ENCODE results near the gene SPRED3.
"Not testable (repeated sequence)": the region's sequence is repeated elsewhere in the genome, so short reads cannot be mapped to it uniquely, and the experiment has no call there.

The SPRED3 gene

DNA sequence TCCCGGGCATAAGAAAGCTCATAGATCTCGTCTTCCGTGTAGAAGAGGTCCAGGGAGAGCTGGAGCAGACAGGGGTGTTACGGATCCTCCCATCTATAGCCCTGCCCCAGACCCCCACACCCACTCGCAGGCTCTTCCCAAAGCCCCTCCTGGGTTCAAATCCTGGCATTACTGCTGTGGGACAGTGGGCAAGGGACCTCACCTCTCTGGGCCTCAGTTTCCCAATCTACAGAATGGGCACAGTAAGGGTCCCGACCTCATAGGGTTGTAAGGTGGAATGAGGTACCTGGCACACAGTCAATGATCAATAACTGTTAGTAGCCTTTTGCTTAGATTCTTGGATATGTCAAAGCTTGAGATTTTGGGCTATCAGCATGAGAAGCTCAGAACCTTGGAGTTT, 24.9 kb downstream of the SPRED3 start:
- no peak overlapping the region for H3K9ac ChIP-seq (ENCODE audit: low read length)
- H3K4me1 ChIP-seq (ENCODE audit: control insufficient read depth, insufficient read depth, low read length) = peaks cover 9% of the 10 kb centered on the region
- H3K36me3 ChIP-seq (ENCODE audit: control insufficient read depth, insufficient read depth, low read length) = no peaks in the 10 kb centered on the region
- H3K4me3 ChIP-seq (ENCODE audit: low read length) = no peak overlapping the region
- H3K9me3 ChIP-seq (ENCODE audit: control insufficient read depth, low read length) = no peaks in the 10 kb centered on the region
- H3K27me3 ChIP-seq (ENCODE audit: control insufficient read depth, insufficient read depth, low read length) = peaks cover 15% of the 10 kb centered on the region

DNA sequence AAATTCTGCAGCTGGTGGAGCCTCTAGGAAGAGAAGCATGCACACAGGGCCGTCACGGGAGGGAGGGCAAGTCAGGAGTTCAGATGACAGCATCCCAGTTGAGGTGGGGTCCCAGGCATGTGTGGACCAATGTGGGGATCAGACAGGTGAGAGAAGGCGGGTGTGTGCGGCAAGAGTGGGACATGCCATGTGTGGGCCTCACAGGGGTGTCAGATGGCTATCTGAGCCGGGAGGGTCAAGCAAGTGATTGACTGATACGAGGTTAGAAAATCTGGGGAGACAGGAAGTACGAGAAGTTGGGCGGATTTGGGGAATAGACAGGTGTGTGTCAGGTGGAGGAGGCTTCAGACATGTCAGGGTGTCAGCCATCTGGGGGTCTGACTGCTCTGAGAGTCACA, 28.6 kb downstream of the SPRED3 start:
- Histone ChIP-seq H3K4me3 (ENCODE audit: low read length) (no peak overlapping the region), H3K36me3 (ENCODE audit: control insufficient read depth, insufficient read depth, low read length) (no peaks in the 10 kb centered on the region), H3K27me3 (ENCODE audit: control insufficient read depth, insufficient read depth, low read length) (peaks cover 25% of the 10 kb centered on the region), H3K9ac (ENCODE audit: low read length) (no peak overlapping the region), H3K4me1 (ENCODE audit: control insufficient read depth, insufficient read depth, low read length) (peaks cover 9% of the 10 kb centered on the region), H3K9me3 (ENCODE audit: control insufficient read depth, low read length) (no peaks in the 10 kb centered on the region)

DNA sequence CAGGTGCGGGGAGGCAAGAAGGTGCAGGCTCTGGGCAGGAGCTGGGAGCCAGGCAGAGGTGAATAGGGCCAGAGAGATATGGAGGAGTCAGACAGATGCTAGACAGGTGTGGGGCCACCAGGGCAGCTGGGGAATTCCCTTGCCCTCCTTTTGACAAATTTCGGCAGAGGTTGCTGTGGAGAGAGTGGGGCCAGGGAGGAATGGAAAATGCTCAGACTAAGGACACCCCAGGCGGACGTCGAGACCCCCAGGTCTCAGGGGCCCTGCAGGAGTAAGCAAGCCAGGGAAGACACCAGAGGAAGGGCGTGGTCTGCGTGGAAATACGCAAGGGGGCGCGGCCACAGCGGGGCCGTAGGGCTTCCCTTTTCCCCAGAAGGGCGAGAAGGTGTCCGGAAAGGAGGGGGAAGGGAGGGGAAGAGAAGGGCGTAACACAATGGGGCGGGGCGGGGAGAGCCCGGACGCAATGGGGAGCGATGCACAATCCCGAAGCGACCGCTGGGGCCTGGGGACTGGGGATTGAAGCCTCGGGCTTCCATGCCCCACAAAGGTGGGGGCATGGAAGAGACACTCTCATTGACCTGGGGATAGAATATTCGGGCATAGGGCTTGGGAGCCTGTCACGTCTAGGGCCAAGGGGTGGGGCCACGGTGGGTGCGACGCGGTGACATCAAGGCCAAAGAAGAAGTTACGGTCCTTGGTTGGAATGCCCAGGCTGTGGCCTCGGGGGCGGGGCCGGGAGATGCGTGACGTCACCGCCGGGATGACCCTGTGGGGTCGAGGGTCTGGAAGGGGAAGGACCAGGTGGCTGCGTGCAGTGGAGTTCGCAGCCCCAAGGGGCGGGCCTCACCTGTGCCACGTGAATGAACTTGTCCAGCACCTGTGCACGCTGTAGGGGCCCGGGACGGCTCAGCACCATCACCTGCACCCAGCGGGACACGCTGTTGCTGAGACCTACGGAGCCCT, 29.3 kb downstream of the SPRED3 start:
- peaks cover 9% of the 10 kb centered on the region for H3K4me1 ChIP-seq (ENCODE audit: control insufficient read depth, insufficient read depth, low read length)

GRCh38 chr19:38420935-38421334, 32.4 kb downstream of the SPRED3 start:
- no peak overlapping the region for H3K4me3 ChIP-seq (ENCODE audit: low read length)
- H3K36me3 ChIP-seq (ENCODE audit: control insufficient read depth, insufficient read depth, low read length) = no peaks in the 10 kb centered on the region
- peaks cover 9% of the 10 kb centered on the region for H3K4me1 ChIP-seq (ENCODE audit: control insufficient read depth, insufficient read depth, low read length)
- no peak overlapping the region for H3K9ac ChIP-seq (ENCODE audit: low read length)
- H3K27me3 ChIP-seq (ENCODE audit: control insufficient read depth, insufficient read depth, low read length) = peaks cover 25% of the 10 kb centered on the region
- H3K9me3 ChIP-seq (ENCODE audit: control insufficient read depth, low read length) = no peaks in the 10 kb centered on the region

More for the DNA sequence above, 29.3 kb downstream of the SPRED3 start:
- no peak overlapping the region for H3K4me3 ChIP-seq (ENCODE audit: low read length)
- H3K9me3 ChIP-seq (ENCODE audit: control insufficient read depth, low read length) = no peaks in the 10 kb centered on the region
- peak overlapping the region; percentile 7 for H3K9ac ChIP-seq (ENCODE audit: low read length)
- no peaks in the 10 kb centered on the region for H3K36me3 ChIP-seq (ENCODE audit: control insufficient read depth, insufficient read depth, low read length)
- peaks cover 25% of the 10 kb centered on the region for H3K27me3 ChIP-seq (ENCODE audit: control insufficient read depth, insufficient read depth, low read length)

DNA sequence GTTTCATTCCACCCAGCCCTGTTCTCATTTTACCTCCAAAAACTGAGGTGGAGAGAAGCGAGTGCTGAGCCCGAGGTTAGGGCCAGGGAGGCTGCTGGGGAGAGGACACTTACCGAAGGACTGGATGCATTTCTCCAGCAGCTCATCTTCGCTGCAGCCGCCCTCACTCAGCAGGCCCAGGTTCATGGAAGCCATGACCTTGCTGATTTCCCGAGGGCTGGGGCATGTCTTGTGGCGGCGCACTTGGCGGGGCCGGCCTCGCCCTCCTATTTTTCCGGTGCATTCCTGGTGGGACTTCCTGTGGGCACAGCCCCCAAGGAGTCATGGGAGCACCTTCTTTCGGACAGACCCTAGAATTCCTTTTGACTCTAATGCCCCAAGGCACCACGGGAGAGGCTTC, 33.4 kb downstream of the SPRED3 start:
- H3K4me3 ChIP-seq (ENCODE audit: low read length) = no peak overlapping the region
- no peaks in the 10 kb centered on the region for H3K9me3 ChIP-seq (ENCODE audit: control insufficient read depth, low read length)
- no peak overlapping the region for H3K9ac ChIP-seq (ENCODE audit: low read length)
- H3K27me3 ChIP-seq (ENCODE audit: control insufficient read depth, insufficient read depth, low read length) = peaks cover 23% of the 10 kb centered on the region
- peaks cover 9% of the 10 kb centered on the region for H3K4me1 ChIP-seq (ENCODE audit: control insufficient read depth, insufficient read depth, low read length)
- no peaks in the 10 kb centered on the region for H3K36me3 ChIP-seq (ENCODE audit: control insufficient read depth, insufficient read depth, low read length)

DNA sequence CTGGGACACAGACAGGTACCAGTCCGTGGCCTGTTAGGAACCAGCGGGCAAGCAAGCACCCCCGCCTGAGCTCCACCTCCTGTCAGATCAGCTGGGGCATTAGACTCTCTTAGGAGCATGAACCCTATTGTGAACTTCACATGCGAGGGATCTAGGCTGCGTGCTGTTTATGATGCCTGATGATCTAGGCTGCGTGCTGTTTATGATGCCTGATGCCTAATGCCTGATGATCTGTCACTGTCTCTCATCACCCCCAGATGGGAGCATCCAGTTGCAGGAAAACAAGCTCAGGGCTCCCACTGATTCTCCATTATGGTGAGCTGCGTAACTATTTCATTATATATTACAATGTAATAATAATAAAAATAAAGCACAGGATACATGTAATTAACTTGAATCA, 33.9 kb downstream of the SPRED3 start:
- Histone ChIP-seq H3K9ac (ENCODE audit: low read length) (no peak overlapping the region), H3K36me3 (ENCODE audit: control insufficient read depth, insufficient read depth, low read length) (no peaks in the 10 kb centered on the region), H3K4me3 (ENCODE audit: low read length) (no peak overlapping the region)

GRCh38 chr19:38424272-38424671, 35.8 kb downstream of the SPRED3 start:
- Histone ChIP-seq H3K4me1 (ENCODE audit: control insufficient read depth, insufficient read depth, low read length) (no peaks in the 10 kb centered on the region), H3K36me3 (ENCODE audit: control insufficient read depth, insufficient read depth, low read length) (no peaks in the 10 kb centered on the region), H3K4me3 (ENCODE audit: low read length) (no peak overlapping the region), H3K9ac (ENCODE audit: low read length) (no peak overlapping the region), H3K9me3 (ENCODE audit: control insufficient read depth, low read length) (no peaks in the 10 kb centered on the region), H3K27me3 (ENCODE audit: control insufficient read depth, insufficient read depth, low read length) (peaks cover 10% of the 10 kb centered on the region)

More for the DNA sequence above, 33.9 kb downstream of the SPRED3 start:
- peaks cover 18% of the 10 kb centered on the region for H3K27me3 ChIP-seq (ENCODE audit: control insufficient read depth, insufficient read depth, low read length)
- peaks cover 9% of the 10 kb centered on the region for H3K4me1 ChIP-seq (ENCODE audit: control insufficient read depth, insufficient read depth, low read length)
- no peaks in the 10 kb centered on the region for H3K9me3 ChIP-seq (ENCODE audit: control insufficient read depth, low read length)

GRCh38 chr19:38425222-38425809, 36.8 kb downstream of the SPRED3 start:
- peaks cover 4% of the 10 kb centered on the region for H3K27me3 ChIP-seq (ENCODE audit: control insufficient read depth, insufficient read depth, low read length)
- no peaks in the 10 kb centered on the region for H3K36me3 ChIP-seq (ENCODE audit: control insufficient read depth, insufficient read depth, low read length)
- no peak overlapping the region for H3K9ac ChIP-seq (ENCODE audit: low read length)
- no peaks in the 10 kb centered on the region for H3K4me1 ChIP-seq (ENCODE audit: control insufficient read depth, insufficient read depth, low read length)
- no peak overlapping the region for H3K4me3 ChIP-seq (ENCODE audit: low read length)
- H3K9me3 ChIP-seq (ENCODE audit: control insufficient read depth, low read length) = no peaks in the 10 kb centered on the region

- Histone ChIP-seq H3K27me3 (ENCODE audit: control insufficient read depth, insufficient read depth, low read length) (no peaks in the 10 kb centered on the region), H3K9ac (ENCODE audit: low read length) (no peak within 1 kb of the TSS), H3K4me1 (ENCODE audit: control insufficient read depth, insufficient read depth, low read length) (no peaks in the 10 kb centered on the region), H3K36me3 (ENCODE audit: control insufficient read depth, insufficient read depth, low read length) (no peaks in the 10 kb centered on the region), H3K4me3 (ENCODE audit: low read length) (no peak within 1 kb of the TSS), H3K9me3 (ENCODE audit: control insufficient read depth, low read length) (no peaks in the 10 kb centered on the region)
Measured at GRCh38 chr19:38425810-38426466, 37.4 kb downstream of the SPRED3 start, which contains the start of gene RASGRP4. Gene RASGRP4, minus strand, starts transcription at chr19:38426219. Its CDS starts 128 bp downstream, at chr19:38426091.

GRCh38 chr19:38427035-38427677, 38.7 kb downstream of the SPRED3 start:
- H3K36me3 ChIP-seq (ENCODE audit: control insufficient read depth, insufficient read depth, low read length); H3K4me1 ChIP-seq (ENCODE audit: control insufficient read depth, insufficient read depth, low read length); H3K27me3 ChIP-seq (ENCODE audit: control insufficient read depth, insufficient read depth, low read length); H3K4me3 ChIP-seq (ENCODE audit: low read length); H3K9me3 ChIP-seq (ENCODE audit: control insufficient read depth, low read length); H3K9ac ChIP-seq (ENCODE audit: low read length): not testable (repeated sequence)

- Histone ChIP-seq H3K36me3 (ENCODE audit: control insufficient read depth, insufficient read depth, low read length) (no peaks in the 10 kb centered on the region), H3K9me3 (ENCODE audit: control insufficient read depth, low read length) (no peaks in the 10 kb centered on the region), H3K9ac (ENCODE audit: low read length) (no peak overlapping the region), H3K27me3 (ENCODE audit: control insufficient read depth, insufficient read depth, low read length) (peaks cover 6% of the 10 kb centered on the region), H3K4me3 (ENCODE audit: low read length) (no peak overlapping the region), H3K4me1 (ENCODE audit: control insufficient read depth, insufficient read depth, low read length) (no peaks in the 10 kb centered on the region)
Measured at GRCh38 chr19:38429055-38429810, 40.7 kb downstream of the SPRED3 start.
